HG02938 (cell line): Measurements from ENCODE around the gene FANCM.
"Not testable (repeated sequence)": the region's sequence is repeated elsewhere in the genome, so short reads cannot be mapped to it uniquely, and the experiment has no call there.

ENCODE experiments used
- ATAC-seq: cut with Tn5 transposase; IDR thresholded peaks from one replicate; pipeline ENCODE4 v1.9.1; 2021; ENCODE audit warnings: mild to moderate bottlenecking, moderate library complexity; ENCODE audit not compliant: unreplicated experiment

The FANCM gene

GRCh38 chr14:45142083-45142482, 6.4 kb downstream of the FANCM start:
- ATAC-seq: not testable (repeated sequence)

GRCh38 chr14:45144658-45145057, 8.9 kb downstream of the FANCM start:
- ATAC-seq: peak; percentile 64

GRCh38 chr14:45145214-45145613, 9.5 kb downstream of the FANCM start:
- no peak for ATAC-seq

- no peak for ATAC-seq
Observed at GRCh38 chr14:45149602-45150001, 13.9 kb downstream of the FANCM start.

- no peak for ATAC-seq
Observed at GRCh38 chr14:45150386-45150890, 14.7 kb downstream of the FANCM start.

DNA sequence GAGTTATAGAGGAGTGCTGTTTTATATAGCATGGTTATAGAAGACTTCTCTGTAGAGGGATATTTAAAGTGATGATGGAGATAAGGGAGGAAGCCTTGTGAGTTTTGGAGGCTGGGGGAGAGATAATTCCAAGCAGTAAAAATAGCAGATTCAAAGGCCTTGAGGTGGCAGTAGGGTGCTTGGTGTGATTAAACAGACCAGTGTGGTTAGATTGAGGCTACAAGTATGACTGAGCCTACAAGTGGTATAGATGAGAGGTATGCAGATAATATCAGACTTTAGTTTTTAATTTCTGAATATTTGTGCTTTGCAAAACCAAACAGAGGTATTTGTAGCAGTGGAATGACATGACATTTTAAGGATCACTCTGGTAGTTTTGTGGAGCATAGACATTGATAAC, 20.3 kb downstream of the FANCM start:
- ATAC-seq: peak; percentile 62

DNA sequence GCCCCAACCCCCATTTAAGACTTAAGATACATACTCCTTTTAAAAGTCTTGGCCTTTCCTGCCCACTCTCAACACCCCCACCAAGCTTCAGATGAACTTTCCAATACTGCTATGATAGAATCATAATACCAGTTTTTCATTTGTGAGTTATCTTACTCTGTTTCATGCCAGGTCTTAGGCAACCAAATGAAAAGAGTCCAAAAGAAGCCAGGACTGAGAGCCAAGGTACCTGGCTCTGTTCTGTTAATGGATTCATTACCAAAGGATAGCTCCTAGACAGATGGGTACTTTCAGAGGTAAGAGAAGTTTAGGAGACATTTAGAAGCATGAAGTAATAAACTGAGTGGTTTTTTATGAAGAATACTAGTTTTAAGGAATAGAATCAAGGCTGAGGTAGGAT, 34.2 kb downstream of the FANCM start:
- no peak for ATAC-seq

GRCh38 chr14:45177076-45177475, 41.3 kb downstream of the FANCM start:
- no peak for ATAC-seq

DNA sequence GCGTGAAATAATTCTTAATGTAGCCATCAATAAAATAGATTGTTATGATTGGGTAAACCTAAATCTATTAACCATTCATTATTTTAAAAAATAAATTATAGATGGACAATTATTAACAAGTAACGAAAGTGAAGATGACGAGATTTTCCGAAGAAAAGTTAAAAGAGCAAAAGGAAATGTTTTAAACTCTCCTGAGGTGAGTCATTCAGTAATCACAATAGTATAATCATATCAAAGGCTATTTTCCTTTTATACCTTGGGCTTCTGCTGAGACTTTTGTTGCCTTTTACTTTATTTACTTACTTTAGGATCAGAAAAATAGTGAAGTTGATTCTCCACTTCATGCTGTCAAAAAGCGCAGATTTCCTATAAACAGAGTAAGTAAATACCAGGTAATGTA, 45.6 kb downstream of the FANCM start:
- ATAC-seq: no peak

GRCh38 chr14:45181806-45182205, 46.1 kb downstream of the FANCM start:
- ATAC-seq: no peak

DNA sequence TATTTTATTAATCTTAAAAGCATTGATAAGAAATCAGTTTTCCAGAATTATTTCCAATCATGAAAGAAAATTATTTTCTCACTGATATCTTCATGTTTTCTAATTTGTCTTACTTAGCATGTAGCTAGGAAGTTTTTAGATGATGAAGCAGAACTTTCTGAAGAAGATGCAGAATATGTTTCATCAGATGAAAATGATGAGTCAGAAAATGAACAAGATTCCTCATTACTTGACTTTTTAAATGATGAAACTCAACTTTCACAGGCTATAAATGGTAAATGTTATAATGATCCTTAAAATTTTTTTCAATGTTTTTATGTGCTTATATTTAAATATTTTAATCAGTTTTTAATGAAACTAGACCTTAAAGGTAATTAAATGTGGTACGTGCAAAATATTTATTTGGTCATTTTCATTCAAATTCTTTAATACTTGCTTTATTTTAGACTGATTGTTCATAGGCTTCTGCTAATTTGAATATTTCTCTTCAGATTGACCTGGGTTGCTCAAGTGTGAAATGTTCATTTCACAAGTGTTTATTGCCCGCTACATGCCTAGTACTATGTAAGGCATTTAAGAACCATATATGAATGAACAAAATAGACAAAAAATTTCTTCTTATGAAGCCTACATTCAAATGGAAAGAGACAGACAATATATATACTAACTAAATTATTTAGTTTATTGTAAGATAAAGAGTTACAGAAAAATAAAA, 49.5 kb downstream of the FANCM start:
- ATAC-seq: no peak

DNA sequence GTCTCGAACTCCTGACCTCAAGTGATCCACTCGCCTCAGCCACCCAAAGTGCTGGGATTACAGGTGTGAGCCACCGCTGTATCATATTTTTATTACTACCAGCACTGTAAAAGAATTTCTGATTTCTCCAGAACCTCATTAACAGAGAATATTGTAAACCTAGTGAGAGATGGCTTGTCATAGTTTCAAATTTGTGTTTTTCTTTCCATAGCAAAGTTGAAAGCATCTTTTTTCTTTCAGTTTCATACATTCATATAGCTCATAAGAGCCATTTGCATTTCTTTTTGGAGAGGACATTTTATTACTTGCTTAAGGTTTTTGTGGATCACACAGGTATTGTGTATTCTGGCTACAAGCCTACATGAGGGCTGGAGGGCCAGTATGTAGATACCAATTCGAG, 59.2 kb downstream of the FANCM start:
- peak; percentile 66 for ATAC-seq

- no peak for ATAC-seq
Observed at GRCh38 chr14:45198551-45198950, 62.8 kb downstream of the FANCM start.

- ATAC-seq: no peak
Observed at GRCh38 chr14:45199230-45199629, 63.5 kb downstream of the FANCM start.

GRCh38 chr14:45201905-45202304, 66.2 kb downstream of the FANCM start:
- peak; percentile 83 for ATAC-seq

- ATAC-seq: no peak
Observed at GRCh38 chr14:45204241-45204640, 68.5 kb downstream of the FANCM start.

DNA sequence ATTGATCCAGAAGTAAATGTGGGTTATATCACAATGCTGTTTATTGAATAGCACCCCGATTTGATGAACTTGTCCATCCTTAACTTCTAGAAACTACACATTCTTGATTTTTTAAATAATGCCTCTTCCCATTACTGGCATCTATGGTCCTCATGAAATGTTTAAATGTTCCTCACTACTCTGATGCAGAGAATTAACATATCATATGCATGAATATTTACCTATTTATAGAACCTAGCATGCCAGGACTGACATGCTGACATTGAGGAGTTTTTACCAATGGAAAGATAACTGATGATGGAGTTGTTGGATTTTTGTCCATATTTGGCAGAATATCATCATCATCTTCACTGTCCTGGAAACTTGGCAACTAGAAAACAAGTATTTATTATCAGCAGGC, 74.4 kb downstream of the FANCM start:
- no peak for ATAC-seq

DNA sequence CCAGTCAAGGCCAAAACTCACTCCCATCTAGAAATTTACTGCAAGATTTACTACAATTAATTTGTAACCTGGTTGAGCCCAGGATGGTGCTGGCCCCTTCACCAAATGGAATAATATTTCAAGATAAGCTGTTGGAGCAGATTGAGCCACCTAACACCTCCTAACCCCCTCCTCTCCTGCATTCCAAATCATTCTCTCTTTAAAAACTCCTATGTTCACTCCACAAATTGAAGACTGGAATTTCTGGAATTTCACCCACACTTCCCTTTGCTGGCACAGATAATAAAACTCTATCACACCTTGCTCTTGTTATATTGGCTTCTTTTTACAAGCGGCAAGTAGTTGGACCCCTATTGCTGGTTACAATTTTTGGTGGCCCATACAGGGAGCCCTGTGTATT, 75.6 kb downstream of the FANCM start:
- ATAC-seq: no peak

- ATAC-seq: no peak
Observed at GRCh38 chr14:45212231-45212630, 76.5 kb downstream of the FANCM start.

DNA sequence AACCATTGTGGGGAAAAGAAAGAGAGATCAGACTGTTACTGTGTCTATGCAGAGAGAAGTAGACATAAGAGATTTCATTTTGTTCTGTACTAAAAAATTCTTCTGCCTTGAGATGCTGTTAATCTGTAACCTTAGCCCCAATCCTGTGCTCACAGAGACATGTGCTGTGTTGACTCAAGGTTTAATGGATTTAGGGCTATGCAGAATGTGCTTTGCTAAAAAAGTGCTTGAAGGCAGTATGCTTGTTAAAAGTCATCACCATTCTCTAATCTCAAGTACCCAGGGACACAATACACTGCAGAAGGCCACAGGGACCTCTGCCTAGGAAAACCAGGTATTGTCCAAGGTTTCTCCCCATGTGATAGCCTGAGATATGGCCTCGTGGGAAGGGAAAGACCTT, 78.0 kb downstream of the FANCM start:
- ATAC-seq: not testable (repeated sequence)

DNA sequence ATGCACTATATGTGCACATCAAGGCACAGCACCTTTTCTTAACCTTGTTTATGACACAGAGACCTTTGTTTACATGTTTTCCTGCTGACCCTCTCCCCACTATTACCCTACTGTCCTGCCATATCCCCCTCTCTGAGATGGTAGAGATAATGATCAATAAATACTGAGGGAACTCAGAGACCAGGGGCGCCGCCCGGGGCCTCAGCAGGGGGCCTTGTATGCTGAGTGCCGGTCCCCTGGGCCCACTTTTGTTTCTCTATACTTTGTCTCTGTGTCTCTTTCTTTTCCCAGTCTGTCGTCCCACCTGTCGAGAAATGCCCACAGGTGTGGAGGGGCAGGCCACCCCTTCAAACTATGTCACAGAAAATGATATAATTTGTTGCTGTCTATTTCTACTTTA, 78.6 kb downstream of the FANCM start:
- not testable (repeated sequence) for ATAC-seq

DNA sequence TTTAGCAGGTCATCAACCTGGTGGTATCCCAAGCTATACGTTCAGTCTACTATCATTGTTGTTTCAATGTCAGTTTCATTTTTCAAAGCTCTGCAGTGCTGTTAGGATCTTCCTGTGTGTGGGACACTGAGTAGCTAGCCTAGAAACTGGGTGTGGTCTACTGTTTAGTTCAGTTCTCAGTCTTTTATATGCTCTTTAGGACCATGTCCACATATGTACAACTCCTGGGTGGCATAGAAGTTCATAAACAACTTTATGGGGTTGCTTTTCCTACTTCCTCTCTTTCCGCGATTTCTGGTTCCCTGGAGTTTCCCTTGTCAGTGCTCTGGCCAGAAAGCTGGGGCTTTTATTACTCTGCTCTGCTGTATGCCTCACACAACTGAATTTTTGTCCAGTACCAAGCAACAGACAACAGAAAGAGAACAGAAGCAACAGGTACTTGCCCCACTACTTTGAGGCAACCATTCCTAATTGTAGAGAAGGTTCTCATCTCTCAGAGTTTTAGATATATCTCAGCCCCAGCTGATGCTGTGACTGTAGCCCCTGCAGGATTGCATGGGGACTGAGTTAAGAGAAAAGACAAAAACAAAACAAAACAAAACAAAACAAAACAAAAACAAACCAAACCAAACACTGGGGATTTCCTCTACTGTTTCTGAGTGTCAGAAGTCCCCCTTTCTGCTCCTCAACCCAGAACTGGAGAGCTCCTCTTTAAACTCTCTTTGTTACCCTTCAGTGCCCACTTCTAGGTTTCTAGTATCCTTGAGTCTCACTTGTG, 86.9 kb downstream of the FANCM start:
- ATAC-seq: no peak
